ENCODE results near the gene SLC1A2. TPM values are rescaled to one million over a fixed set of nuclear protein-coding genes. Genes with fewer than 3 reads are reported as not detected.

The SLC1A2 gene
- total RNA-seq, 1 experiment from 2014 or later, result 0.25 TPM

DNA sequence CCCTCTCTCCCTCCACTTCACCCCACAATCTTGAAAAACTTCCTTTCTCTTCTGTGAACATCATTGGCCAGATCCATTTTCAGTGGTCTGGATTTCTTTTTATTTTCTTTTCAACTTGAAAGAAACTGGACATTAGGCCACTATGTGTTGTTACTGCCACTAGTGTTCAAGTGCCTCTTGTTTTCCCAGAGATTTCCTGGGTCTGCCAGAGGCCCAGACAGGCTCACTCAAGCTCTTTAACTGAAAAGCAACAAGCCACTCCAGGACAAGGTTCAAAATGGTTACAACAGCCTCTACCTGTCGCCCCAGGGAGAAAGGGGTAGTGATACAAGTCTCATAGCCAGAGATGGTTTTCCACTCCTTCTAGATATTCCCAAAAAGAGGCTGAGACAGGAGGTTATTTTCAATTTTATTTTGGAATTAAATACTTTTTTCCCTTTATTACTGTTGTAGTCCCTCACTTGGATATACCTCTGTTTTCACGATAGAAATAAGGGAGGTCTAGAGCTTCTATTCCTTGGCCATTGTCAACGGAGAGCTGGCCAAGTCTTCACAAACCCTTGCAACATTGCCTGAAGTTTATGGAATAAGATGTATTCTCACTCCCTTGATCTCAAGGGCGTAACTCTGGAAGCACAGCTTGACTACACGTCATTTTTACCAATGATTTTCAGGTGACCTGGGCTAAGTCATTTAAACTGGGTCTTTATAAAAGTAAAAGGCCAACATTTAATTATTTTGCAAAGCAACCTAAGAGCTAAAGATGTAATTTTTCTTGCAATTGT lies 188.1 kb downstream of the SLC1A2 start:
- Histone ChIP-seq H3K79me2 (ENCODE audit: insufficient read depth, low read length) (no peaks in the 10 kb centered on the region), H3K27me3 (ENCODE audit: insufficient read depth, low read length) (no peaks in the 10 kb centered on the region), H3K4me3 (replicated peaks in 1 of 2; ENCODE audit: low read depth in 1 of 2, low read length in 2 of 2) (no peak overlapping the region), H3K4me1 (ENCODE audit: control insufficient read depth in 1 of 2, insufficient read depth in 2 of 2, low read length in 2 of 2) (peaks cover 12 to 15% of the 10 kb centered on the region in 2 experiments), H3K36me3 (ENCODE audit: control insufficient read depth in 1 of 2, insufficient read depth in 2 of 2, low read length in 2 of 2) (peaks cover 19 to 25% of the 10 kb centered on the region in 2 experiments; a peak in 3 of 4 replicates), H3K4me2 (ENCODE audit: low read length) (no peak overlapping the region), H3K9me3 (ENCODE audit: control insufficient read depth in 1 of 2, insufficient read depth in 1 of 2, low read depth in 1 of 2, low read length in 2 of 2) (no peaks in the 10 kb centered on the region), H3K9ac (ENCODE audit: low read length) (no peak overlapping the region), H2AFZ (ENCODE audit: low read depth, low read length, poor library complexity, severe bottlenecking) (no peak overlapping the region), H4K20me1 (ENCODE audit: insufficient read depth) (no peaks in the 10 kb centered on the region), H3K27ac (ENCODE audit: low read depth, low read length) (no peak overlapping the region), H3K9me2 (ENCODE audit: insufficient read depth) (no peaks in the 10 kb centered on the region)
- ChIA-PET POLR2A (no interaction called here), RAD21 (ENCODE audit: low non-redundant PET in 1 of 2, low total read pairs in 2 of 2, uncharacterized antibody in 2 of 2, unreplicated experiment in 2 of 2) (no interaction called here), CTCF (interaction anchor here (1.2 kb wide), 1 partner anchor 305 kb away, joined by 4 read pairs; no protein-coding TSS in a partner anchor)
- intact Hi-C loops (cut with micrococcal nuclease), result no loop called here
- TF ChIP-seq FOSL1 (IDR thresholded peaks at IDR 0.05; ENCODE audit: low read depth) (no peak), EZH2 (IDR thresholded peaks at IDR 0.05) (no peak), CBX3 (IDR thresholded peaks at IDR 0.05; ENCODE audit: low read depth) (no peak), TCF7L2 (IDR thresholded peaks at IDR 0.05; ENCODE audit: borderline replicate concordance, extremely low read depth, insufficient read depth, insufficient read length) (no peak), ELF1 (IDR thresholded peaks at IDR 0.05; ENCODE audit: borderline replicate concordance, low read depth) (no peak), RAD21 (IDR thresholded peaks at IDR 0.05; ENCODE audit: low read depth) (no peak), ZNF274 (IDR thresholded peaks at IDR 0.05; ENCODE audit: low read depth, low read length) (no peak), SRF (IDR thresholded peaks at IDR 0.05; ENCODE audit: low read depth) (no peak), CEBPB (IDR thresholded peaks at IDR 0.05; ENCODE audit: low read depth) (no peak), YY1 (IDR thresholded peaks at IDR 0.05; ENCODE audit: extremely low read depth, insufficient replicate concordance, low read depth, low read length) (no peak)
- TF ChIP-seq, protein P1, sequence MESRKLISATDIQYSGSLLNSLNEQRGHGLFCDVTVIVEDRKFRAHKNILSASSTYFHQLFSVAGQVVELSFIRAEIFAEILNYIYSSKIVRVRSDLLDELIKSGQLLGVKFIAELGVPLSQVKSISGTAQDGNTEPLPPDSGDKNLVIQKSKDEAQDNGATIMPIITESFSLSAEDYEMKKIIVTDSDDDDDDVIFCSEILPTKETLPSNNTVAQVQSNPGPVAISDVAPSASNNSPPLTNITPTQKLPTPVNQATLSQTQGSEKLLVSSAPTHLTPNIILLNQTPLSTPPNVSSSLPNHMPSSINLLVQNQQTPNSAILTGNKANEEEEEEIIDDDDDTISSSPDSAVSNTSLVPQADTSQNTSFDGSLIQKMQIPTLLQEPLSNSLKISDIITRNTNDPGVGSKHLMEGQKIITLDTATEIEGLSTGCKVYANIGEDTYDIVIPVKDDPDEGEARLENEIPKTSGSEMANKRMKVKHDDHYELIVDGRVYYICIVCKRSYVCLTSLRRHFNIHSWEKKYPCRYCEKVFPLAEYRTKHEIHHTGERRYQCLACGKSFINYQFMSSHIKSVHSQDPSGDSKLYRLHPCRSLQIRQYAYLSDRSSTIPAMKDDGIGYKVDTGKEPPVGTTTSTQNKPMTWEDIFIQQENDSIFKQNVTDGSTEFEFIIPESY (IDR thresholded peaks at IDR 0.05; ENCODE audit: extremely low read depth, insufficient replicate concordance, low read length), result no peak
- TF ChIP-seq, protein P2, sequence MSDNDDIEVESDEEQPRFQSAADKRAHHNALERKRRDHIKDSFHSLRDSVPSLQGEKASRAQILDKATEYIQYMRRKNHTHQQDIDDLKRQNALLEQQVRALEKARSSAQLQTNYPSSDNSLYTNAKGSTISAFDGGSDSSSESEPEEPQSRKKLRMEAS (IDR thresholded peaks at IDR 0.05), result no peak
- ATAC-seq (no peak), DNase-seq (ENCODE audit: low read depth, low spot score) (no peak)
- no TSS peak for BruUV-seq (replicated peaks)

Measured in HCT116 (cell line).